ENCODE data around the gene ZIC2. TPM values are rescaled to one million over a fixed set of nuclear protein-coding genes. Genes with fewer than 3 reads are reported as not detected.

Gene ZIC2
- polyA plus RNA-seq, 1 donor from 2014 or later, result 10.6 TPM

- Histone ChIP-seq H3K79me2 (replicated peaks; ENCODE audit: insufficient read depth, low read length) (peaks cover 79% of the 10 kb centered on the region), H3K4me3 (ENCODE audit: low read length) (peak overlapping the region; percentile 93), H3K9me3 (ENCODE audit: low read length) (no peaks in the 10 kb centered on the region), H3K27ac (ENCODE audit: low read length) (peak overlapping the region; percentile 85), H3K36me3 (ENCODE audit: insufficient read depth, low read length) (no peaks in the 10 kb centered on the region), H3K9ac (ENCODE audit: low read length) (peak overlapping the region; percentile 87), H4K20me1 (ENCODE audit: insufficient read depth) (peaks cover 26% of the 10 kb centered on the region), H2AFZ (ENCODE audit: low read depth, low read length) (no peak overlapping the region), H3K4me2 (ENCODE audit: low read length) (peak overlapping the region; percentile 80), H3K27me3 (ENCODE audit: insufficient read depth, low read depth, low read length) (peaks cover 36% of the 10 kb centered on the region), H3K9me2 (ENCODE audit: insufficient read depth, low read length) (no peaks in the 10 kb centered on the region), H3F3A (ENCODE audit: insufficient read depth, low read length, poor library complexity, severe bottlenecking) (peaks cover 2% of the 10 kb centered on the region)
- no peak for TF ChIP-seq EZH2 (IDR thresholded peaks at IDR 0.05; ENCODE audit: borderline replicate concordance, insufficient read depth, low read length, poor library complexity, severe bottlenecking)
- TF ChIP-seq RAD21 (conservative IDR thresholded peaks at IDR 0.05), result no peak
- no peak for TF ChIP-seq SMC3 (conservative IDR thresholded peaks at IDR 0.05; ENCODE audit: poor library complexity)
- TF ChIP-seq REST (IDR thresholded peaks at IDR 0.05; ENCODE audit: borderline replicate concordance), result no peak
- no peak for TF ChIP-seq POLR2AphosphoS5 (IDR thresholded peaks at IDR 0.05)
- TF ChIP-seq, protein P1, sequence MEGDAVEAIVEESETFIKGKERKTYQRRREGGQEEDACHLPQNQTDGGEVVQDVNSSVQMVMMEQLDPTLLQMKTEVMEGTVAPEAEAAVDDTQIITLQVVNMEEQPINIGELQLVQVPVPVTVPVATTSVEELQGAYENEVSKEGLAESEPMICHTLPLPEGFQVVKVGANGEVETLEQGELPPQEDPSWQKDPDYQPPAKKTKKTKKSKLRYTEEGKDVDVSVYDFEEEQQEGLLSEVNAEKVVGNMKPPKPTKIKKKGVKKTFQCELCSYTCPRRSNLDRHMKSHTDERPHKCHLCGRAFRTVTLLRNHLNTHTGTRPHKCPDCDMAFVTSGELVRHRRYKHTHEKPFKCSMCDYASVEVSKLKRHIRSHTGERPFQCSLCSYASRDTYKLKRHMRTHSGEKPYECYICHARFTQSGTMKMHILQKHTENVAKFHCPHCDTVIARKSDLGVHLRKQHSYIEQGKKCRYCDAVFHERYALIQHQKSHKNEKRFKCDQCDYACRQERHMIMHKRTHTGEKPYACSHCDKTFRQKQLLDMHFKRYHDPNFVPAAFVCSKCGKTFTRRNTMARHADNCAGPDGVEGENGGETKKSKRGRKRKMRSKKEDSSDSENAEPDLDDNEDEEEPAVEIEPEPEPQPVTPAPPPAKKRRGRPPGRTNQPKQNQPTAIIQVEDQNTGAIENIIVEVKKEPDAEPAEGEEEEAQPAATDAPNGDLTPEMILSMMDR (IDR thresholded peaks at IDR 0.05; ENCODE audit: poor library complexity, severe bottlenecking), result no peak
- no peak for TF ChIP-seq TAF1 (IDR thresholded peaks at IDR 0.05; ENCODE audit: low read depth)
- TF ChIP-seq MXI1 (conservative IDR thresholded peaks at IDR 0.05; ENCODE audit: poor library complexity, severe bottlenecking), result no peak
- TF ChIP-seq EP300 (conservative IDR thresholded peaks at IDR 0.05; ENCODE audit: poor library complexity, severe bottlenecking), result no peak
Measured at GRCh38 chr13:99983499-99984401, 2.2 kb downstream of the ZIC2 start.

DNA sequence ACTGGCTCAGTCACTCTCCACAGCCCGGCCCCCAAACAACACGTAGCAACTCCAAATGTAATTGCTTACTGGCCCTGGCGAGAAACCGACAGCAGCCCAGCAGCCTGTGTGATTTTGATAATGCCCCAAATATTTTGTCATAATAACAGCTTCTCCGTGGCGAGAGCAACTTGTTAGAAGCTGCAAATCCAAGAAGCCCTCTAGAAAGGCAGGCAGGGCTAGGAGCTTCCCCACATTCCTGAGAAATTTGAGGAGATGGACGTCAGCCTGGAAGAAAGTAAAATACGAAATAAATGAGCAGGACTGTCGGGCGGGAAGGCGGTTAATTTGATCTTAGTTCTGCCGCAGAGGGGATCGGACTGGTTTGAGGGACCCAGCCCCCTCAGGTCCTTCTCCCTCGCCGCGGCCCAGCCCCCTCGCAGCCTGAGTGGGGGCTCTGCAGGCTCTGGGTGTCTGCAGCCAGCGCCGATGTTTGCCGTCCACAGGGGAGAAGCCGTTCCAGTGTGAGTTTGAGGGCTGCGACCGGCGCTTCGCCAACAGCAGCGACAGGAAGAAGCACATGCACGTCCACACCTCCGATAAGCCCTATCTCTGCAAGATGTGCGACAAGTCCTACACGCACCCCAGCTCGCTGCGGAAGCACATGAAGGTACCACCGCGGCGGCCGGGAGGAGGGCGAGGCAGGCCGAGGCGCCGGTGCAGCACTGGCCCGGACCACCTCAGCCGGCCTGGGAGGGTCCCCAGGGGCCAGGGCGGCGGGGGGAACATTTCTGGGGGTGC lies 3.1 kb downstream of the ZIC2 start:
- H3K27me3 ChIP-seq (ENCODE audit: insufficient read depth, low read depth, low read length), result peaks cover 36% of the 10 kb centered on the region
- H4K20me1 ChIP-seq (ENCODE audit: insufficient read depth), result peaks cover 26% of the 10 kb centered on the region
- no peaks in the 10 kb centered on the region for H3K36me3 ChIP-seq (ENCODE audit: insufficient read depth, low read length)
- peak overlapping the region; percentile 85 for H3K27ac ChIP-seq (ENCODE audit: low read length)
- no peak overlapping the region for H2AFZ ChIP-seq (ENCODE audit: low read depth, low read length)
- H3K4me2 ChIP-seq (ENCODE audit: low read length), result peak overlapping the region; percentile 80
- H3K4me3 ChIP-seq (ENCODE audit: low read length), result peak overlapping the region; percentile 93
- H3F3A ChIP-seq (ENCODE audit: insufficient read depth, low read length, poor library complexity, severe bottlenecking), result peaks cover 2% of the 10 kb centered on the region
- TF ChIP-seq, protein P1 (IDR thresholded peaks at IDR 0.05; ENCODE audit: poor library complexity, severe bottlenecking), result no peak
- TF ChIP-seq MXI1 (conservative IDR thresholded peaks at IDR 0.05; ENCODE audit: poor library complexity, severe bottlenecking) (peak; percentile 24), POLR2AphosphoS5 (IDR thresholded peaks at IDR 0.05) (no peak)
- H3K9me3 ChIP-seq (ENCODE audit: low read length), result no peaks in the 10 kb centered on the region
- H3K79me2 ChIP-seq (replicated peaks; ENCODE audit: insufficient read depth, low read length), result peaks cover 79% of the 10 kb centered on the region
- no peaks in the 10 kb centered on the region for H3K9me2 ChIP-seq (ENCODE audit: insufficient read depth, low read length)
- peak overlapping the region; percentile 87 for H3K9ac ChIP-seq (ENCODE audit: low read length)
